ENCODE results near the gene ACOXL. TPM values are rescaled to one million over a fixed set of nuclear protein-coding genes. Genes with fewer than 3 reads are reported as not detected.

The ACOXL gene
- total RNA-seq, 1 donor, result 0.10 TPM

GRCh38 chr2:110810404-110810803 lies 78.0 kb downstream of the ACOXL start:
- no peaks in the 10 kb centered on the region for H3K27me3 ChIP-seq (ENCODE audit: insufficient read depth, low read length)
- no peak overlapping the region for H3K4me3 ChIP-seq (ENCODE audit: low read length)
- peaks cover 10% of the 10 kb centered on the region for H3K4me1 ChIP-seq (ENCODE audit: insufficient read depth, low read length)
- no peaks in the 10 kb centered on the region for H3K9me3 ChIP-seq (ENCODE audit: low read depth, low read length)

- no peaks in the 10 kb centered on the region for H3K27me3 ChIP-seq (ENCODE audit: insufficient read depth, low read length)
- no peaks in the 10 kb centered on the region for H3K9me3 ChIP-seq (ENCODE audit: low read depth, low read length)
- H3K4me1 ChIP-seq (ENCODE audit: insufficient read depth, low read length), result no peaks in the 10 kb centered on the region
- H3K4me3 ChIP-seq (ENCODE audit: low read length), result no peak overlapping the region
Measured at GRCh38 chr2:110812726-110813645, 80.6 kb downstream of the ACOXL start.

- Histone ChIP-seq H3K4me3 (ENCODE audit: low read length) (no peak overlapping the region), H3K9me3 (ENCODE audit: low read depth, low read length) (no peaks in the 10 kb centered on the region), H3K4me1 (ENCODE audit: insufficient read depth, low read length) (peaks cover under 1% of the 10 kb centered on the region), H3K27me3 (ENCODE audit: insufficient read depth, low read length) (no peaks in the 10 kb centered on the region)
Measured at GRCh38 chr2:110813896-110814295, 81.5 kb downstream of the ACOXL start.

- Histone ChIP-seq H3K4me3 (ENCODE audit: low read length) (no peak overlapping the region), H3K4me1 (ENCODE audit: insufficient read depth, low read length) (peaks cover 15% of the 10 kb centered on the region), H3K27me3 (ENCODE audit: insufficient read depth, low read length) (no peaks in the 10 kb centered on the region), H3K9me3 (ENCODE audit: low read depth, low read length) (no peaks in the 10 kb centered on the region)
Measured at GRCh38 chr2:110815938-110816337, 83.6 kb downstream of the ACOXL start.

GRCh38 chr2:110816404-110817365 lies 84.3 kb downstream of the ACOXL start:
- Histone ChIP-seq H3K9me3 (ENCODE audit: low read depth, low read length) (no peaks in the 10 kb centered on the region), H3K4me1 (ENCODE audit: insufficient read depth, low read length) (peaks cover 15% of the 10 kb centered on the region), H3K27me3 (ENCODE audit: insufficient read depth, low read length) (no peaks in the 10 kb centered on the region), H3K4me3 (ENCODE audit: low read length) (no peak overlapping the region)

- Histone ChIP-seq H3K9me3 (ENCODE audit: low read depth, low read length) (peaks cover 7% of the 10 kb centered on the region), H3K27me3 (ENCODE audit: insufficient read depth, low read length) (no peaks in the 10 kb centered on the region), H3K4me3 (ENCODE audit: low read length) (no peak overlapping the region), H3K4me1 (ENCODE audit: insufficient read depth, low read length) (peaks cover 15% of the 10 kb centered on the region)
Measured at GRCh38 chr2:110818767-110819481, 86.6 kb downstream of the ACOXL start.

- Histone ChIP-seq H3K9me3 (ENCODE audit: low read depth, low read length) (peaks cover 10% of the 10 kb centered on the region), H3K4me3 (ENCODE audit: low read length) (no peak overlapping the region), H3K27me3 (ENCODE audit: insufficient read depth, low read length) (no peaks in the 10 kb centered on the region), H3K4me1 (ENCODE audit: insufficient read depth, low read length) (peaks cover 15% of the 10 kb centered on the region)
Measured at GRCh38 chr2:110819711-110820110, 87.3 kb downstream of the ACOXL start.

GRCh38 chr2:110820128-110820527 lies 87.8 kb downstream of the ACOXL start:
- no peaks in the 10 kb centered on the region for H3K27me3 ChIP-seq (ENCODE audit: insufficient read depth, low read length)
- no peak overlapping the region for H3K4me3 ChIP-seq (ENCODE audit: low read length)
- peaks cover 15% of the 10 kb centered on the region for H3K4me1 ChIP-seq (ENCODE audit: insufficient read depth, low read length)
- peaks cover 10% of the 10 kb centered on the region for H3K9me3 ChIP-seq (ENCODE audit: low read depth, low read length)

GRCh38 chr2:110823165-110823564 lies 90.8 kb downstream of the ACOXL start:
- H3K4me1 ChIP-seq (ENCODE audit: insufficient read depth, low read length), result peaks cover 15% of the 10 kb centered on the region
- H3K9me3 ChIP-seq (ENCODE audit: low read depth, low read length), result peaks cover 10% of the 10 kb centered on the region
- no peak overlapping the region for H3K4me3 ChIP-seq (ENCODE audit: low read length)

GRCh38 chr2:110827511-110827910 lies 95.1 kb downstream of the ACOXL start:
- no peaks in the 10 kb centered on the region for H3K4me1 ChIP-seq (ENCODE audit: insufficient read depth, low read length)
- H3K9me3 ChIP-seq (ENCODE audit: low read depth, low read length), result peaks cover 10% of the 10 kb centered on the region
- H3K27me3 ChIP-seq (ENCODE audit: insufficient read depth, low read length), result no peaks in the 10 kb centered on the region

More at GRCh38 chr2:110823165-110823564, 90.8 kb downstream of the ACOXL start:
- no peaks in the 10 kb centered on the region for H3K27me3 ChIP-seq (ENCODE audit: insufficient read depth, low read length)

GRCh38 chr2:110828330-110828729 lies 96.0 kb downstream of the ACOXL start:
- Histone ChIP-seq H3K4me1 (ENCODE audit: insufficient read depth, low read length) (no peaks in the 10 kb centered on the region), H3K9me3 (ENCODE audit: low read depth, low read length) (peaks cover 9% of the 10 kb centered on the region), H3K4me3 (ENCODE audit: low read length) (no peak overlapping the region), H3K27me3 (ENCODE audit: insufficient read depth, low read length) (no peaks in the 10 kb centered on the region)

More at GRCh38 chr2:110827511-110827910, 95.1 kb downstream of the ACOXL start:
- no peak overlapping the region for H3K4me3 ChIP-seq (ENCODE audit: low read length)

- Histone ChIP-seq H3K4me1 (ENCODE audit: insufficient read depth, low read length) (no peaks in the 10 kb centered on the region), H3K4me3 (ENCODE audit: low read length) (no peak overlapping the region), H3K27me3 (ENCODE audit: insufficient read depth, low read length) (no peaks in the 10 kb centered on the region), H3K9me3 (ENCODE audit: low read depth, low read length) (no peaks in the 10 kb centered on the region)
Measured at GRCh38 chr2:110829413-110830146, 97.2 kb downstream of the ACOXL start.

- Histone ChIP-seq H3K27me3 (ENCODE audit: insufficient read depth, low read length) (no peaks in the 10 kb centered on the region), H3K4me1 (ENCODE audit: insufficient read depth, low read length) (no peaks in the 10 kb centered on the region), H3K4me3 (ENCODE audit: low read length) (no peak overlapping the region), H3K9me3 (ENCODE audit: low read depth, low read length) (no peaks in the 10 kb centered on the region)
Measured at GRCh38 chr2:110832740-110833139, 100.4 kb downstream of the ACOXL start.
